OCI-LY7 (cell line): ENCODE measurements around the gene NOS2. TPM values are rescaled to one million over a fixed set of nuclear protein-coding genes. Genes with fewer than 3 reads are reported as not detected.

Experiments used
- BruUV-seq: library from RNA; stranded (reverse); fragments of 400-500 nt; replicated peaks from 2 replicates; lab custom pipeline; 2021; lab: Mats Ljungman, UMichigan
- CTCF ChIA-PET: fragments of 300-600 bp; sonication (Branson Sonifier 250); formaldehyde crosslinking; loops from one replicate; lab custom pipeline; 2022; ENCODE audit warnings: antibody characterized with exemption; ENCODE audit not compliant: unreplicated experiment; lab: Charles Lee
- POLR2A ChIA-PET: fragments of 300-600 bp; sonication (Branson Sonifier 250); formaldehyde crosslinking; loops from one replicate; lab custom pipeline; 2022; ENCODE audit warnings: antibody characterized with exemption; lab: Charles Lee
- DNase-seq: peaks from one replicate; pipeline ENCODE4 v3.0.0-alpha.2; 2015; ENCODE audit warnings: low spot score
- H2AFZ ChIP-seq: fragments of 200-600 bp; sonication (generic), shearing (Covaris generic); 2 replicates; pipeline ENCODE4 v1.6.1; 2014; ENCODE audit warnings: mild to moderate bottlenecking, antibody characterized with exemption, low read length, moderate library complexity
- H3K27ac ChIP-seq: fragments of 200-600 bp; sonication (generic); 2 replicates; pipeline ENCODE4 v1.5.1; 2014; ENCODE audit warnings: mixed run types, low read depth, mild to moderate bottlenecking, moderate library complexity, low read length, inconsistent platforms; ENCODE audit not compliant: poor library complexity, severe bottlenecking
- H3K36me3 ChIP-seq: fragments of 200-600 bp; sonication (generic); 2 replicates; pipeline ENCODE4 v1.6.1; 2014; ENCODE audit warnings: mild to moderate bottlenecking, antibody characterized with exemption, low read length, moderate library complexity, mixed read lengths; ENCODE audit not compliant: insufficient read depth
- H3K4me1 ChIP-seq: fragments of 200-600 bp; sonication (generic); 2 replicates; pipeline ENCODE4 v1.5.1; 2014; ENCODE audit warnings: mild to moderate bottlenecking, low read length; ENCODE audit not compliant: insufficient read depth, poor library complexity, severe bottlenecking
- H3K4me2 ChIP-seq: fragments of 200-600 bp; sonication (generic); 2 replicates; pipeline ENCODE4 v1.6.1; 2014; ENCODE audit warnings: mild to moderate bottlenecking, low read length
- H3K4me3 ChIP-seq: fragments of 200-600 bp; sonication (generic); 2 replicates; pipeline ENCODE4 v1.5.1; 2014; ENCODE audit warnings: mild to moderate bottlenecking, low read depth, low read length; ENCODE audit not compliant: poor library complexity, severe bottlenecking
- H3K79me2 ChIP-seq: fragments of 200-600 bp; sonication (generic); 2 replicates; pipeline ENCODE4 v1.6.1; 2016; ENCODE audit warnings: low read depth, mild to moderate bottlenecking, low read length, moderate library complexity, mixed read lengths; ENCODE audit not compliant: insufficient read depth
- H3K9me2 ChIP-seq: fragments of 200-600 bp; sonication (generic); 2 replicates; pipeline ENCODE4 v1.6.1; 2016; ENCODE audit warnings: mild to moderate bottlenecking, low read length, mixed read lengths; ENCODE audit not compliant: insufficient read depth
- H3K9me3 ChIP-seq: fragments of 200-600 bp; sonication (generic); 2 replicates; pipeline ENCODE4 v1.6.1; 2014; ENCODE audit warnings: mild to moderate bottlenecking, mixed run types, low read length, mixed read lengths
- H4K20me1 ChIP-seq: fragments of 200-600 bp; sonication (generic); 2 replicates; pipeline ENCODE4 v1.6.1; 2014; ENCODE audit warnings: mild to moderate bottlenecking, antibody characterized with exemption, low read length, moderate library complexity, mixed read lengths; ENCODE audit not compliant: insufficient read depth
- CTCF ChIP-seq: fragments of 200-600 bp; sonication (generic); conservative IDR thresholded peaks from 2 replicates; pipeline ENCODE4 v1.5.1; 2014; ENCODE audit warnings: mild to moderate bottlenecking, antibody characterized with exemption, low read length, moderate library complexity, mixed read lengths
- EZH2phosphoT487 ChIP-seq: fragments of 200-600 bp; sonication (generic); IDR thresholded peaks from 2 replicates; pipeline ENCODE4 v1.6.1; 2018; ENCODE audit warnings: low read depth, borderline replicate concordance, mild to moderate bottlenecking, mixed run types, antibody characterized with exemption, low read length, moderate library complexity, mixed read lengths
- intact Hi-C: fragments of 100-400 bp; cut with micrococcal nuclease; formaldehyde crosslinking; loops from one replicate; pipeline ENCODE4 v1.10.0; 2022; ENCODE audit not compliant: unreplicated experiment
- total RNA-seq, 2 experiments: library from RNA; depleted of rRNA in 1 of 2; stranded (reverse); fragments of >200 nt in 1 of 2; shearing (Covaris generic) in 1 of 2; gene quantifications; 2 replicates each; pipeline ENCODE4 v1.2.3, GENCODE V29; 2014 to 2022

Gene NOS2
- total RNA-seq, 2 experiments from 2014 or later = not detected

GRCh38 chr17:27771586-27771985 lies 28.7 kb downstream of the NOS2 start:
- Histone ChIP-seq H3K27ac (no peak overlapping the region), H3K4me2 (no peak overlapping the region), H2AFZ (no peak overlapping the region), H3K36me3 (no peaks in the 10 kb centered on the region), H3K9me2 (no peaks in the 10 kb centered on the region), H3K4me3 (no peak overlapping the region), H3K9me3 (no peaks in the 10 kb centered on the region), H4K20me1 (no peaks in the 10 kb centered on the region), H3K4me1 (no peaks in the 10 kb centered on the region), H3K79me2 (no peaks in the 10 kb centered on the region)
- TF ChIP-seq EZH2phosphoT487 (no peak), CTCF (no peak)
- BruUV-seq = no TSS peak
- DNase-seq = no peak
- CTCF ChIA-PET = no interaction called here
- intact Hi-C loops = loop anchor here (10.0 kb wide), 1 partner anchor 53 kb away; no protein-coding TSS in a partner anchor
- POLR2A ChIA-PET = no interaction called here

GRCh38 chr17:27770877-27771276 lies 29.5 kb downstream of the NOS2 start:
- Histone ChIP-seq H2AFZ (no peak overlapping the region), H3K79me2 (no peaks in the 10 kb centered on the region), H3K36me3 (no peaks in the 10 kb centered on the region), H3K27ac (no peak overlapping the region), H3K4me3 (no peak overlapping the region), H3K9me3 (no peaks in the 10 kb centered on the region), H3K4me2 (no peak overlapping the region), H4K20me1 (no peaks in the 10 kb centered on the region), H3K4me1 (no peaks in the 10 kb centered on the region), H3K9me2 (no peaks in the 10 kb centered on the region)
- CTCF ChIA-PET = no interaction called here
- no peak for TF ChIP-seq CTCF
- no peak for TF ChIP-seq EZH2phosphoT487
- no peak for DNase-seq
- intact Hi-C loops = loop anchor here (10.0 kb wide), 1 partner anchor 54 kb away; no protein-coding TSS in a partner anchor
- POLR2A ChIA-PET = no interaction called here
- BruUV-seq = no TSS peak

GRCh38 chr17:27768858-27769410 lies 31.4 kb downstream of the NOS2 start:
- no peak for TF ChIP-seq EZH2phosphoT487
- DNase-seq = no peak
- Histone ChIP-seq H3K4me3 (no peak overlapping the region), H4K20me1 (no peaks in the 10 kb centered on the region), H3K4me2 (no peak overlapping the region), H3K27ac (no peak overlapping the region), H3K9me3 (no peaks in the 10 kb centered on the region), H2AFZ (no peak overlapping the region), H3K9me2 (no peaks in the 10 kb centered on the region), H3K79me2 (no peaks in the 10 kb centered on the region), H3K36me3 (no peaks in the 10 kb centered on the region), H3K4me1 (no peaks in the 10 kb centered on the region)
- CTCF ChIA-PET = no interaction called here
- no TSS peak for BruUV-seq
- intact Hi-C loops = no loop called here
- POLR2A ChIA-PET = no interaction called here
